ENCODE data around the gene TAAR2.

Gene TAAR2

DNA sequence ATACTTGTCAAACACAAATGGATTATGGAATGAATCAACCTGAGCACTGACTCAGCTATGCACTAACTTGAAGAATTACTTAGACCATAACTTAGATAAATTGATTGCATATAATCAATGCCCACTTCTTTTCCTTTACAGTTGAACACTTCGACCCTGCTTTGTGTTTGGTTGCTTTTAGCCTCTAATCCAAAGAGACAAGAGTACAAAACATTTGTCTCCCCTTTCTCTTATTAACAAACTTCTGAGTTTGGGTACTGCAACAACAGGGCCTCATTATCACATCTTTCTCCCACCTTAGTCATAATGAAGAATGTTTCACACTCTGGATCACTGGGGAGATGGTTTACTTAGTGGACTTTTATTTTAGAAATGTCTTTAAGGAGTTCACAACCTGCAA, 56.5 kb downstream of the TAAR2 start:
- Histone ChIP-seq H3K9me3 (ENCODE audit: insufficient read depth, low read length) (no peaks in the 10 kb centered on the region), H4K20me1 (ENCODE audit: low read depth, low read length) (no peaks in the 10 kb centered on the region), H3K4me3 (ENCODE audit: insufficient read depth, low read length, poor library complexity, severe bottlenecking) (no peak overlapping the region), H3K4me2 (ENCODE audit: low read depth, low read length, poor library complexity, severe bottlenecking) (no peak overlapping the region), H3F3A (ENCODE audit: insufficient read depth) (no peaks in the 10 kb centered on the region), H3K9ac (ENCODE audit: low read length) (no peak overlapping the region), H3K27ac (ENCODE audit: low read depth, low read length) (no peak overlapping the region), H3K36me3 (ENCODE audit: low read length) (no peaks in the 10 kb centered on the region), H3K27me3 (ENCODE audit: low read length) (no peaks in the 10 kb centered on the region), H3K79me2 (ENCODE audit: insufficient read depth, low read length) (no peaks in the 10 kb centered on the region), H3K9me2 (replicated peaks; ENCODE audit: insufficient read depth, low read length) (no peaks in the 10 kb centered on the region), H2AFZ (ENCODE audit: low read depth, low read length, severe bottlenecking) (no peak overlapping the region)
- TF ChIP-seq, protein P1, sequence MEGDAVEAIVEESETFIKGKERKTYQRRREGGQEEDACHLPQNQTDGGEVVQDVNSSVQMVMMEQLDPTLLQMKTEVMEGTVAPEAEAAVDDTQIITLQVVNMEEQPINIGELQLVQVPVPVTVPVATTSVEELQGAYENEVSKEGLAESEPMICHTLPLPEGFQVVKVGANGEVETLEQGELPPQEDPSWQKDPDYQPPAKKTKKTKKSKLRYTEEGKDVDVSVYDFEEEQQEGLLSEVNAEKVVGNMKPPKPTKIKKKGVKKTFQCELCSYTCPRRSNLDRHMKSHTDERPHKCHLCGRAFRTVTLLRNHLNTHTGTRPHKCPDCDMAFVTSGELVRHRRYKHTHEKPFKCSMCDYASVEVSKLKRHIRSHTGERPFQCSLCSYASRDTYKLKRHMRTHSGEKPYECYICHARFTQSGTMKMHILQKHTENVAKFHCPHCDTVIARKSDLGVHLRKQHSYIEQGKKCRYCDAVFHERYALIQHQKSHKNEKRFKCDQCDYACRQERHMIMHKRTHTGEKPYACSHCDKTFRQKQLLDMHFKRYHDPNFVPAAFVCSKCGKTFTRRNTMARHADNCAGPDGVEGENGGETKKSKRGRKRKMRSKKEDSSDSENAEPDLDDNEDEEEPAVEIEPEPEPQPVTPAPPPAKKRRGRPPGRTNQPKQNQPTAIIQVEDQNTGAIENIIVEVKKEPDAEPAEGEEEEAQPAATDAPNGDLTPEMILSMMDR (IDR thresholded peaks at IDR 0.05; ENCODE audit: insufficient read depth, low read length, poor library complexity, severe bottlenecking), result no peak
- no peak for TF ChIP-seq EZH2phosphoT487 (conservative IDR thresholded peaks at IDR 0.05; ENCODE audit: low read length)
